SK-N-SH (cell line): Measurements from ENCODE around the gene PDE2A. TPM values are rescaled to one million over a fixed set of nuclear protein-coding genes. Genes with fewer than 3 reads are reported as not detected.

Experiments used
- CTCF ChIA-PET: fragments of 300-600, 350-600 bp; formaldehyde crosslinking; extraction: SDS; loops from one replicate; lab custom pipeline; 2021; lab: Yijun Ruan, JAX
- POLR2A ChIA-PET: fragments of 350-600 bp; sonication (Branson Sonifier 250); formaldehyde crosslinking; extraction: SDS; loops from one replicate; lab custom pipeline; 2020; ENCODE audit warnings: antibody characterized with exemption, inconsistent platforms; lab: Yijun Ruan, JAX
- DNase-seq: peaks from one replicate; pipeline ENCODE4 v3.0.0; 2012
- H2AFZ ChIP-seq: fragments of 200-600 bp; sonication (generic); 2 replicates; pipeline ENCODE4 v1.8.1; 2016; ENCODE audit warnings: antibody characterized with exemption, mild to moderate bottlenecking, low read depth
- H3F3A ChIP-seq: fragments of 200-600 bp; sonication (generic); replicated peaks from 2 replicates; pipeline ENCODE3; 2016; ENCODE audit warnings: antibody characterized with exemption, mild to moderate bottlenecking; ENCODE audit not compliant: insufficient read depth
- H3K27ac ChIP-seq, 2 experiments: fragments of 200-500 bp in 1 of 2; fragments of 200-600 bp in 1 of 2; sonication (Bioruptor generic) in 1 of 2; sonication (generic), shearing (Covaris generic) in 1 of 2; 2 replicates each; pipeline versions ENCODE4 v1.5.1 to v1.6.1; 2014 to 2016; ENCODE audit warnings: low read depth in 2 of 2, inconsistent platforms in 1 of 2, low read length in 1 of 2, mild to moderate bottlenecking in 1 of 2, mixed read lengths in 1 of 2
- H3K27me3 ChIP-seq: fragments of 200-600 bp; sonication (generic), shearing (Covaris generic); 2 replicates; pipeline ENCODE4 v1.6.1; 2016; ENCODE audit warnings: mixed run types; ENCODE audit not compliant: insufficient read depth
- H3K36me3 ChIP-seq, 2 experiments: fragments of 200-500 bp in 1 of 2; fragments of 200-600 bp in 1 of 2; sonication (Bioruptor generic) in 1 of 2; sonication (generic) in 1 of 2; replicated peaks in 1 of 2; 2 replicates each; pipeline versions ENCODE3 to v1.5.1; 2014 to 2016; ENCODE audit warnings: low read length in 1 of 2, mild to moderate bottlenecking in 1 of 2; ENCODE audit not compliant: insufficient read depth in 2 of 2, control insufficient read depth in 1 of 2
- H3K4me1 ChIP-seq, 2 experiments: fragments of 200-500 bp in 1 of 2; fragments of 200-600 bp in 1 of 2; sonication (Bioruptor generic) in 1 of 2; sonication (generic), shearing (Covaris generic) in 1 of 2; 2 replicates each; pipeline versions ENCODE4 v1.5.1 to v1.6.1; 2014 to 2016; ENCODE audit warnings: low read depth in 1 of 2, low read length in 1 of 2, mixed run types in 1 of 2; ENCODE audit not compliant: insufficient read depth in 2 of 2, control insufficient read depth in 1 of 2
- H3K4me2 ChIP-seq: fragments of 200-600 bp; sonication (generic), shearing (Covaris generic); 2 replicates; pipeline ENCODE4 v1.6.1; 2017; ENCODE audit warnings: mixed run types
- H3K4me3 ChIP-seq, 2 experiments: fragments of 200-500 bp in 1 of 2; fragments of 200-600 bp in 1 of 2; sonication (Bioruptor generic) in 1 of 2; sonication (generic), shearing (Covaris generic) in 1 of 2; 2 replicates each; pipeline versions ENCODE4 v1.5.1 to v1.8.1; 2014 to 2016; ENCODE audit warnings: low read depth in 2 of 2, inconsistent platforms in 1 of 2, low read length in 1 of 2, mild to moderate bottlenecking in 1 of 2, mixed read lengths in 1 of 2, moderate library complexity in 1 of 2
- H3K79me2 ChIP-seq: fragments of 200-600 bp; sonication (generic); 2 replicates; pipeline ENCODE4 v1.8.1; 2017; ENCODE audit warnings: mild to moderate bottlenecking; ENCODE audit not compliant: insufficient read depth
- H3K9ac ChIP-seq: fragments of 200-600 bp; sonication (generic); 2 replicates; pipeline ENCODE4 v1.6.1; 2017; ENCODE audit warnings: mixed run types
- H3K9me2 ChIP-seq: fragments of 200-600 bp; sonication (generic); 2 replicates; pipeline ENCODE4 v1.6.1; 2017; ENCODE audit warnings: mixed run types
- H3K9me3 ChIP-seq: fragments of 200-600 bp; sonication (generic); 2 replicates; pipeline ENCODE4 v1.6.1; 2017; ENCODE audit warnings: mixed run types, mild to moderate bottlenecking, moderate library complexity
- H4K20me1 ChIP-seq: fragments of 200-600 bp; sonication (generic); 2 replicates; pipeline ENCODE4 v1.6.1; 2017; ENCODE audit warnings: mild to moderate bottlenecking, mixed run types; ENCODE audit not compliant: insufficient read depth
- EP300 ChIP-seq, 2 experiments: IDR thresholded peaks; 2 replicates each; pipeline versions ENCODE4 v1.4.0 to v1.6.1; 2012; ENCODE audit warnings: borderline replicate concordance in 1 of 2, low read depth in 1 of 2, low read length in 1 of 2
- EZH2phosphoT487 ChIP-seq: fragments of 200-600 bp; sonication (generic); IDR thresholded peaks from 2 replicates; pipeline ENCODE4 v1.6.1; 2017; ENCODE audit warnings: low read depth, mixed run types, mild to moderate bottlenecking, antibody characterized with exemption, moderate library complexity, borderline replicate concordance
- FOSL2 ChIP-seq: IDR thresholded peaks from 2 replicates; pipeline ENCODE4 v1.4.0; 2012; ENCODE audit warnings: low read depth, mild to moderate bottlenecking, moderate library complexity, borderline replicate concordance
- FOXJ3 ChIP-seq: sonication (generic); formaldehyde crosslinking; IDR thresholded peaks from 2 replicates; pipeline ENCODE4 v1.5.1; 2020; ENCODE audit warnings: mild to moderate bottlenecking, missing genetic modification reagents
- FOXM1 ChIP-seq: IDR thresholded peaks from 2 replicates; pipeline ENCODE4 v1.4.0; 2012; ENCODE audit warnings: low read depth, mild to moderate bottlenecking
- GABPA ChIP-seq: IDR thresholded peaks from 2 replicates; pipeline ENCODE4 v1.4.0; 2012; ENCODE audit warnings: low read depth, mild to moderate bottlenecking
- GATA2 ChIP-seq: sonication (generic); formaldehyde crosslinking; IDR thresholded peaks from 2 replicates; pipeline ENCODE4 v1.5.0; 2020; ENCODE audit warnings: mild to moderate bottlenecking, missing genetic modification reagents
- IRF3 ChIP-seq: fragments of 150-350 bp; IDR thresholded peaks from 2 replicates; pipeline ENCODE4 v1.6.1; 2016; ENCODE audit warnings: mild to moderate bottlenecking, low read depth, low read length
- JUND ChIP-seq: IDR thresholded peaks from 2 replicates; pipeline ENCODE4 v1.4.0; 2012
- MEF2A ChIP-seq: IDR thresholded peaks from 2 replicates; pipeline ENCODE4 v1.4.0; 2012; ENCODE audit warnings: low read depth, borderline replicate concordance
- MXI1 ChIP-seq: IDR thresholded peaks from 2 replicates; pipeline ENCODE4 v1.6.1; 2012; ENCODE audit warnings: mild to moderate bottlenecking, low read depth, low read length, improper control_type of control experiment
- NFIC ChIP-seq: IDR thresholded peaks from 2 replicates; pipeline ENCODE4 v1.4.0; 2012; ENCODE audit warnings: borderline replicate concordance
- NRF1 ChIP-seq: IDR thresholded peaks from 2 replicates; pipeline ENCODE4 v1.6.1; 2012; ENCODE audit warnings: low read depth, mild to moderate bottlenecking, low read length
- POLR2AphosphoS5 ChIP-seq: IDR thresholded peaks from 2 replicates; pipeline ENCODE4 v1.6.1; 2012; ENCODE audit warnings: low read depth, low read length
- RAD21 ChIP-seq: IDR thresholded peaks from 2 replicates; pipeline ENCODE4 v1.6.1; 2012; ENCODE audit warnings: mild to moderate bottlenecking, low read length
- RCOR1 ChIP-seq: fragments of 150-350 bp; IDR thresholded peaks from 2 replicates; pipeline ENCODE4 v1.6.1; 2017; ENCODE audit warnings: antibody characterized with exemption, low read length
- RFX5 ChIP-seq: IDR thresholded peaks from 2 replicates; pipeline ENCODE4 v1.6.1; 2012; ENCODE audit warnings: mild to moderate bottlenecking, improper control_type of control experiment, low read length
- SIN3A ChIP-seq: IDR thresholded peaks from 2 replicates; pipeline ENCODE4 v1.6.1; 2012; ENCODE audit warnings: low read depth, mild to moderate bottlenecking, low read length, moderate library complexity, borderline replicate concordance
- SMC3 ChIP-seq: IDR thresholded peaks from 2 replicates; pipeline ENCODE4 v1.6.1; 2012; ENCODE audit warnings: low read depth, low read length, improper control_type of control experiment
- TCF12 ChIP-seq: IDR thresholded peaks from 2 replicates; pipeline ENCODE4 v1.4.0; 2012
- TEAD4 ChIP-seq: IDR thresholded peaks from 2 replicates; pipeline ENCODE4 v1.4.0; 2012; ENCODE audit warnings: mild to moderate bottlenecking, borderline replicate concordance; ENCODE audit not compliant: insufficient read depth
- YY1 ChIP-seq: IDR thresholded peaks from 2 replicates; pipeline ENCODE4 v1.4.0; 2012; ENCODE audit warnings: low read depth, mild to moderate bottlenecking
- WGBS: methylation state at CpG from one replicate; pipeline ENCODE4 v1.1.6; 2017; ENCODE audit warnings: low lambda C conversion rate; 5-methylcytosine and 5-hydroxymethylcytosine counted together
- polyA plus RNA-seq, 3 experiments: library from polyadenylated mRNA; depleted of rRNA; stranded (reverse); fragments of >200 nt; gene quantifications; 2 replicates each; pipeline ENCODE4 v1.2.3, GENCODE V29; 2012
- TF ChIP-seq, protein P1 (sequence below): IDR thresholded peaks from 2 replicates; pipeline ENCODE4; 2012

Gene PDE2A
- polyA plus RNA-seq, 1 of the 3 experiments (the other 2 are of a cell fraction) = 0.43 TPM

DNA sequence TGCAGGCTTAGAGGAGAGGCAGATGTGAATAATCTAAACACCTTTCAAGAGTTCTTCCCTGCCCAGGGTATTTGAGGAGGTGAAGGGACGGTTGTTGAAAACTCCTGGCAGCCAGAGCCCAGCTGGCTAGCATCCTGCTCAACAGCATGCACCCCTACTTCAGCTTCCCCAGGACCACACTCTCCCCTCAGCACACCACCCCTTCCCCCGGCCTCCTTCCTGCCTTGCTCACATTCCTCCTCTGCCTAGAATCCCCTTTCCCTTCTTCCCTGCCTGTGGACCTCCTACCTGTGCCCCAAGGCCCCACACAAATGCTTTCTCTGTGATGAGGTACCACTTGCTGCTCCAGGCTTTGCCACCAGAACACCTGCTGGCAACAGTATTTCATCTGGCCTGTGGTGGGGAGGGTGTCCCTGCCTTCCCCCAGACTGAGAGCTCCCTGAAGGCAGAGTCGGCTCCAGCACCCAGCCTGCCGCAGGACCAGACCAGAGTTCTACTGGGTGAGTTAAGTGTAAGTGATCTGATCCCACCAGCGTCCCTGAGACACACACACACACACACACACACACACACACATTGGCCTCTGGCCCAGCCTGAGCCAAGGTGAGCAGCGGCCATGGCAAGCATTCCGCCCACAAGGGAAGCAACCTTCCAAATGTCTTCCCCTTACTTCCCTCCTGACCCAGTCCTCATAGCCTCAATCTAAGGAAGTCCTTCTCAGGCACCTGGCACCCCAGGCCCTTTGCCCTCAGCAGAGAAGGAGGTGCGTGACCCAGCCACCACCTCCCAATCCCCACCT, 79.5 kb downstream of the PDE2A start:
- 36% methylated on average over 5 of the region's 8 CpGs for WGBS
- POLR2A ChIA-PET = no interaction called here
- Histone ChIP-seq H3K9ac (no peak overlapping the region), H3K9me3 (no peaks in the 10 kb centered on the region), H3K4me2 (no peak overlapping the region)
- no peak for TF ChIP-seq NRF1
- TF ChIP-seq TEAD4 = no peak
- no peak for TF ChIP-seq GABPA
- TF ChIP-seq SIN3A = no peak
- TF ChIP-seq MXI1 = no peak
- no peak for TF ChIP-seq TCF12
- TF ChIP-seq GATA2 (CRISPR knock-in tag) = no peak
- TF ChIP-seq, all 33 proteins: peak for 0
- no peak for DNase-seq
- Histone ChIP-seq H3K9me2 (no peaks in the 10 kb centered on the region), H3K36me3 (no peaks in the 10 kb centered on the region), H3K4me1 (peaks cover 0 to 18% of the 10 kb centered on the region in 2 experiments; a peak in 1 of 4 replicates), H3F3A (no peaks in the 10 kb centered on the region), H2AFZ (no peak overlapping the region), H3K27ac (no peak overlapping the region), H3K79me2 (no peaks in the 10 kb centered on the region), H3K27me3 (peaks cover 30% of the 10 kb centered on the region), H4K20me1 (no peaks in the 10 kb centered on the region), H3K4me3 (no peak overlapping the region)
- CTCF ChIA-PET = interaction anchor here (0.7 to 3.6 kb wide), 14 partner anchors 9 to 123 kb away, joined by 3 to 27 read pairs (median 4); no protein-coding TSS in a partner anchor

GRCh38 chr11:72592698-72593495, 81.3 kb downstream of the PDE2A start:
- H3K9me3 ChIP-seq = no peaks in the 10 kb centered on the region
- no peaks in the 10 kb centered on the region for H3F3A ChIP-seq
- H3K27ac ChIP-seq = no peak overlapping the region
- no peak overlapping the region for H3K9ac ChIP-seq
- no peak for DNase-seq
- H3K36me3 ChIP-seq = no peaks in the 10 kb centered on the region
- no peaks in the 10 kb centered on the region for H4K20me1 ChIP-seq
- POLR2A ChIA-PET = no interaction called here
- peaks cover 0 to 18% of the 10 kb centered on the region in 2 experiments; a peak in 1 of 4 replicates for H3K4me1 ChIP-seq
- H3K27me3 ChIP-seq = peaks cover 42% of the 10 kb centered on the region
- H3K9me2 ChIP-seq = no peaks in the 10 kb centered on the region
- no peak overlapping the region for H3K4me2 ChIP-seq
- no peak overlapping the region for H3K4me3 ChIP-seq
- TF ChIP-seq YY1 (no peak), RCOR1 (no peak), FOXM1 (no peak), MEF2A (no peak), SMC3 (no peak), NFIC (no peak), POLR2AphosphoS5 (no peak), FOXJ3 (no peak), EZH2phosphoT487 (no peak), TCF12 (no peak), JUND (no peak), IRF3 (no peak), EP300 (IDR thresholded peaks at IDR 0.05; ENCODE audit: borderline replicate concordance in 1 of 2, low read depth in 1 of 2, low read length in 1 of 2) (no peak), FOSL2 (no peak), NRF1 (no peak), RAD21 (no peak), RFX5 (no peak)
- TF ChIP-seq, protein P1, sequence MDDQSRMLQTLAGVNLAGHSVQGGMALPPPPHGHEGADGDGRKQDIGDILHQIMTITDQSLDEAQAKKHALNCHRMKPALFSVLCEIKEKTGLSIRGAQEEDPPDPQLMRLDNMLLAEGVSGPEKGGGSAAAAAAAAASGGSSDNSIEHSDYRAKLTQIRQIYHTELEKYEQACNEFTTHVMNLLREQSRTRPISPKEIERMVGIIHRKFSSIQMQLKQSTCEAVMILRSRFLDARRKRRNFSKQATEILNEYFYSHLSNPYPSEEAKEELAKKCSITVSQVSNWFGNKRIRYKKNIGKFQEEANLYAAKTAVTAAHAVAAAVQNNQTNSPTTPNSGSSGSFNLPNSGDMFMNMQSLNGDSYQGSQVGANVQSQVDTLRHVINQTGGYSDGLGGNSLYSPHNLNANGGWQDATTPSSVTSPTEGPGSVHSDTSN = no peak
- H3K79me2 ChIP-seq = no peaks in the 10 kb centered on the region
- no peak overlapping the region for H2AFZ ChIP-seq
- CTCF ChIA-PET = interaction anchor here (1.1 to 9.8 kb wide), 7 partner anchors 15 to 123 kb away, joined by 3 to 207 read pairs (median 22); no protein-coding TSS in a partner anchor
- 45% methylated on average over 8 of the region's 8 CpGs for WGBS
